Endothelial cell of umbilical vein (primary cell): ENCODE results near the gene EPN3. TPM values are rescaled to one million over a fixed set of nuclear protein-coding genes. Genes with fewer than 3 reads are reported as not detected.

ENCODE experiments used
- BruUV-seq: library from RNA; stranded (reverse); fragments of 400-500 nt; replicated peaks from 2 replicates; lab custom pipeline; 2021; lab: Mats Ljungman, UMichigan
- CTCF ChIA-PET: fragments of 300-600, 350-600 bp; sonication (Branson Sonifier 250); formaldehyde crosslinking; loops from one replicate; lab custom pipeline; 2021; ENCODE audit warnings: antibody characterized with exemption, inconsistent platforms; lab: Charles Lee
- POLR2A ChIA-PET: fragments of 300-600, 350-600 bp; sonication (Branson Sonifier 250); formaldehyde crosslinking; loops from one replicate; lab custom pipeline; 2021; ENCODE audit warnings: antibody characterized with exemption, inconsistent platforms; lab: Charles Lee
- DNase-seq: peaks from one replicate; pipeline ENCODE4 v3.0.0-alpha.2; 2011; ENCODE audit warnings: low read depth, low spot score
- FAIRE-seq: peaks from 2 replicates; lab custom pipeline; 2011; peaks lifted over from hg19 to GRCh38; lab: Jason Lieb, UNC
- H2AFZ ChIP-seq: 2 replicates; pipeline ENCODE4 v1.6.0; 2012; ENCODE audit warnings: low read depth, low read length, control low read depth, inconsistent platforms
- H3K27ac ChIP-seq: 2 replicates; pipeline ENCODE4 v1.5.1; 2011; ENCODE audit warnings: low read depth, mild to moderate bottlenecking, control low read depth, low read length, moderate library complexity; ENCODE audit not compliant: insufficient read depth
- H3K27me3 ChIP-seq, 2 experiments: 2 replicates each; pipeline versions ENCODE4 v1.6.0 to v1.6.1; 2011; ENCODE audit warnings: low read length in 2 of 2, mixed read lengths in 1 of 2; ENCODE audit not compliant: control insufficient read depth in 2 of 2, insufficient read depth in 2 of 2
- H3K36me3 ChIP-seq, 2 experiments: 2 replicates in 1 of 2; 3 replicates in 1 of 2; pipeline ENCODE4 v1.5.1; 2011; ENCODE audit warnings: low read length in 2 of 2, mild to moderate bottlenecking in 1 of 2, moderate library complexity in 1 of 2; ENCODE audit not compliant: control insufficient read depth in 2 of 2, insufficient read depth in 2 of 2; ENCODE audit errors: extremely low read depth in 1 of 2
- H3K4me1 ChIP-seq: 3 replicates; pipeline ENCODE4 v1.5.1; 2011; ENCODE audit warnings: mild to moderate bottlenecking, low read length; ENCODE audit not compliant: control insufficient read depth, insufficient read depth; ENCODE audit errors: extremely low read depth
- H3K4me2 ChIP-seq: 2 replicates; pipeline ENCODE4 v1.6.1; 2011; ENCODE audit warnings: low read length, control low read depth, mixed read lengths; ENCODE audit not compliant: insufficient read depth
- H3K4me3 ChIP-seq, 3 experiments: fragments of 200-600 bp in 1 of 3; sonication (generic), shearing (Covaris generic) in 1 of 3; replicated peaks in 1 of 3; 2 replicates each; pipeline ENCODE4 v1.5.1; 2011 to 2016; ENCODE audit warnings: control low read depth in 3 of 3, low read length in 3 of 3, mild to moderate bottlenecking in 2 of 3, inconsistent platforms in 1 of 3, low read depth in 1 of 3, moderate library complexity in 1 of 3; ENCODE audit not compliant: insufficient read depth in 1 of 3
- H3K79me2 ChIP-seq: 2 replicates; pipeline ENCODE4 v1.6.0; 2012; ENCODE audit warnings: low read length, inconsistent platforms; ENCODE audit not compliant: control insufficient read depth, insufficient read depth
- H3K9ac ChIP-seq: replicated peaks from 2 replicates; pipeline ENCODE3; 2011; ENCODE audit warnings: low read length, control low read depth; ENCODE audit not compliant: insufficient read depth; ENCODE audit errors: extremely low read depth
- H3K9me1 ChIP-seq: replicated peaks from 3 replicates; pipeline ENCODE4 v1.6.0; 2011; ENCODE audit warnings: mild to moderate bottlenecking, low read length; ENCODE audit not compliant: control insufficient read depth, insufficient read depth; ENCODE audit errors: extremely low read depth
- H3K9me3 ChIP-seq: replicated peaks from 2 replicates; pipeline ENCODE4 v1.5.1; 2012; ENCODE audit warnings: low read length, inconsistent platforms; ENCODE audit not compliant: control insufficient read depth, insufficient read depth
- H4K20me1 ChIP-seq: replicated peaks from 2 replicates; pipeline ENCODE3; 2011; ENCODE audit warnings: mild to moderate bottlenecking, low read length; ENCODE audit not compliant: control insufficient read depth, insufficient read depth; ENCODE audit errors: extremely low read depth
- EZH2 ChIP-seq: IDR thresholded peaks from 2 replicates; pipeline ENCODE4 v1.6.1; 2012; ENCODE audit warnings: borderline replicate concordance, low read depth, mild to moderate bottlenecking, moderate library complexity, low read length, inconsistent platforms; ENCODE audit not compliant: severe bottlenecking
- FOS ChIP-seq: IDR thresholded peaks from 2 replicates; pipeline ENCODE4 v1.6.1; 2011; ENCODE audit warnings: mild to moderate bottlenecking, low read length, moderate library complexity, borderline replicate concordance; ENCODE audit not compliant: insufficient read depth
- GATA2 ChIP-seq: IDR thresholded peaks from 2 replicates; pipeline ENCODE4 v1.7.0; 2011; ENCODE audit warnings: low read depth, mild to moderate bottlenecking, moderate library complexity, mixed read lengths, low read length; ENCODE audit not compliant: insufficient read length, insufficient read depth
- JUN ChIP-seq: IDR thresholded peaks from 2 replicates; pipeline ENCODE4 v1.6.1; 2011; ENCODE audit warnings: borderline replicate concordance, low read depth; ENCODE audit not compliant: insufficient read length, insufficient read depth
- MYC ChIP-seq: IDR thresholded peaks from one replicate; pipeline ENCODE4 v1.6.1; 2011; ENCODE audit warnings: mild to moderate bottlenecking, low read depth, low read length
- POLR2A ChIP-seq: IDR thresholded peaks from 2 replicates; pipeline ENCODE4 v1.6.1; 2012; ENCODE audit warnings: low read depth, mild to moderate bottlenecking, control low read depth, low read length
- POLR2AphosphoS5 ChIP-seq: IDR thresholded peaks from 2 replicates; pipeline ENCODE4 v1.6.1; 2012; ENCODE audit warnings: low read depth, mild to moderate bottlenecking, control low read depth, low read length, moderate library complexity; ENCODE audit not compliant: insufficient read depth
- dilution Hi-C: fragments of 300-500 bp; cut with MboI; formaldehyde crosslinking; loops from one replicate; pipeline ENCODE4 v1.15.0; 2019; ENCODE audit warnings: low sequenced_read_pairs; ENCODE audit not compliant: extremely low pct_ligation_motif_present
- intact Hi-C: fragments of 100-400 bp; cut with micrococcal nuclease; formaldehyde crosslinking; loops from one replicate; pipeline ENCODE4 v1.10.0; 2022
- polyA plus RNA-seq, 4 experiments: library from polyadenylated mRNA; depleted of rRNA in 3 of 4; stranded (reverse) in 3 of 4; unstranded in 1 of 4; fragments of >200 nt; gene quantifications; 2 replicates each; pipeline versions ENCODE4 v1.2.1 to v1.2.3, GENCODE V29; 2011 to 2012; ENCODE audit warnings: missing spikeins in 1 of 4
- total RNA-seq: library from RNA; stranded (reverse); gene quantifications from 2 replicates; pipeline ENCODE4 v1.2.3, GENCODE V29; 2021
- TF ChIP-seq, protein P1 (sequence below), 2 donors: IDR thresholded peaks; 1 replicate in 1 of 2; 2 replicates in 1 of 2; pipeline ENCODE4 v1.5.1; 2011; ENCODE audit warnings: low read length in 2 of 2, mild to moderate bottlenecking in 2 of 2, moderate library complexity in 2 of 2, control low read depth in 1 of 2, inconsistent platforms in 1 of 2, low read depth in 1 of 2; ENCODE audit not compliant: insufficient read depth in 1 of 2; ENCODE audit errors: extremely low read depth in 1 of 2
- TF ChIP-seq, protein P2 (sequence below): IDR thresholded peaks from 2 replicates; pipeline ENCODE4 v1.6.1; 2011; ENCODE audit not compliant: insufficient read depth, insufficient read length

The EPN3 gene
- total and polyA plus RNA-seq, 2 donors (not counting 3 experiments of a cell fraction or from before 2014, with no cell fraction given) = not detected

DNA sequence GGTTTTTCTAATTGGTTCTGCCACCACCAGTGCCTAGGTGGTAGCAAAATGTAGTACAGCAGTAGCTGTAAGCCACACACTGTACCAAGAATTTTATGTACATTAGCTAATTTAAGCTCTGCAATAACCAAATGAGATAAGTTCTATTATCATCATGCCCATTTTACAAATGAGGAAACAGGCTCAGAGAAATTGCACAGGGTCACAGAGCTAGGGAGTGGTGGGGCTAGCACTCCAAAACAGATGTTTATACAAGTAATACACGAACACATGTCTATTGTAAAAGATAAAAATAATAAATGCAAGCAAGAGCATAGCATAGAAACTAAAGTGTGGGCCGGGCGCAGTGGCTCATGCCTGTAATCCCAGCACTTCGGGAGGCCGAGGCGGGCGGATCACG lies 40.3 kb upstream of the EPN3 start:
- Histone ChIP-seq H3K79me2 (no peaks in the 10 kb centered on the region), H3K4me2 (no peak overlapping the region), H4K20me1 (no peaks in the 10 kb centered on the region), H3K9ac (no peak overlapping the region), H3K9me1 (no peaks in the 10 kb centered on the region), H3K4me1 (no peaks in the 10 kb centered on the region), H3K4me3 (no peak overlapping the region), H3K27ac (no peak overlapping the region), H2AFZ (no peak overlapping the region), H3K9me3 (no peaks in the 10 kb centered on the region), H3K27me3 (peaks cover 0 to 2% of the 10 kb centered on the region in 2 experiments), H3K36me3 (no peaks in the 10 kb centered on the region)
- dilution Hi-C loops (no loop called here), intact Hi-C loops (no loop called here)
- no peak for TF ChIP-seq MYC
- TF ChIP-seq EZH2 = no peak
- TF ChIP-seq, protein P1, sequence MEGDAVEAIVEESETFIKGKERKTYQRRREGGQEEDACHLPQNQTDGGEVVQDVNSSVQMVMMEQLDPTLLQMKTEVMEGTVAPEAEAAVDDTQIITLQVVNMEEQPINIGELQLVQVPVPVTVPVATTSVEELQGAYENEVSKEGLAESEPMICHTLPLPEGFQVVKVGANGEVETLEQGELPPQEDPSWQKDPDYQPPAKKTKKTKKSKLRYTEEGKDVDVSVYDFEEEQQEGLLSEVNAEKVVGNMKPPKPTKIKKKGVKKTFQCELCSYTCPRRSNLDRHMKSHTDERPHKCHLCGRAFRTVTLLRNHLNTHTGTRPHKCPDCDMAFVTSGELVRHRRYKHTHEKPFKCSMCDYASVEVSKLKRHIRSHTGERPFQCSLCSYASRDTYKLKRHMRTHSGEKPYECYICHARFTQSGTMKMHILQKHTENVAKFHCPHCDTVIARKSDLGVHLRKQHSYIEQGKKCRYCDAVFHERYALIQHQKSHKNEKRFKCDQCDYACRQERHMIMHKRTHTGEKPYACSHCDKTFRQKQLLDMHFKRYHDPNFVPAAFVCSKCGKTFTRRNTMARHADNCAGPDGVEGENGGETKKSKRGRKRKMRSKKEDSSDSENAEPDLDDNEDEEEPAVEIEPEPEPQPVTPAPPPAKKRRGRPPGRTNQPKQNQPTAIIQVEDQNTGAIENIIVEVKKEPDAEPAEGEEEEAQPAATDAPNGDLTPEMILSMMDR (IDR thresholded peaks at IDR 0.05; ENCODE audit: extremely low read depth in 1 of 2, insufficient read depth in 1 of 2, low read depth in 1 of 2, low read length in 2 of 2) = no peak
- TF ChIP-seq, protein P2, sequence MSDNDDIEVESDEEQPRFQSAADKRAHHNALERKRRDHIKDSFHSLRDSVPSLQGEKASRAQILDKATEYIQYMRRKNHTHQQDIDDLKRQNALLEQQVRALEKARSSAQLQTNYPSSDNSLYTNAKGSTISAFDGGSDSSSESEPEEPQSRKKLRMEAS = no peak
- no peak for TF ChIP-seq FOS
- TF ChIP-seq POLR2A = no peak
- no peak for TF ChIP-seq POLR2AphosphoS5
- TF ChIP-seq JUN = no peak
- TF ChIP-seq GATA2 = no peak
- FAIRE-seq = no peak
- CTCF ChIA-PET = interaction anchor here (1.0 to 1.2 kb wide), 2 partner anchors 9 kb away, joined by 3 to 5 read pairs; no protein-coding TSS in a partner anchor
- POLR2A ChIA-PET = no interaction called here
- no peak for DNase-seq
- BruUV-seq = no TSS peak
